Glomerular visceral epithelial cell (primary cell): ENCODE results near the gene FGD6.
A peak's percentile ranks its signal among the peaks of the same experiment; 100 is the strongest.
"Not testable (repeated sequence)": the region's sequence is repeated elsewhere in the genome, so short reads cannot be mapped to it uniquely, and the experiment has no call there.

ENCODE experiments used
- DNase-seq: peaks from one replicate; pipeline ENCODE4 v3.0.0-alpha.2; 2016; ENCODE audit errors: extremely low spot score

FGD6 gene

GRCh38 chr12:95205016-95205624, 12.1 kb downstream of the FGD6 start:
- DNase-seq: no peak

DNA sequence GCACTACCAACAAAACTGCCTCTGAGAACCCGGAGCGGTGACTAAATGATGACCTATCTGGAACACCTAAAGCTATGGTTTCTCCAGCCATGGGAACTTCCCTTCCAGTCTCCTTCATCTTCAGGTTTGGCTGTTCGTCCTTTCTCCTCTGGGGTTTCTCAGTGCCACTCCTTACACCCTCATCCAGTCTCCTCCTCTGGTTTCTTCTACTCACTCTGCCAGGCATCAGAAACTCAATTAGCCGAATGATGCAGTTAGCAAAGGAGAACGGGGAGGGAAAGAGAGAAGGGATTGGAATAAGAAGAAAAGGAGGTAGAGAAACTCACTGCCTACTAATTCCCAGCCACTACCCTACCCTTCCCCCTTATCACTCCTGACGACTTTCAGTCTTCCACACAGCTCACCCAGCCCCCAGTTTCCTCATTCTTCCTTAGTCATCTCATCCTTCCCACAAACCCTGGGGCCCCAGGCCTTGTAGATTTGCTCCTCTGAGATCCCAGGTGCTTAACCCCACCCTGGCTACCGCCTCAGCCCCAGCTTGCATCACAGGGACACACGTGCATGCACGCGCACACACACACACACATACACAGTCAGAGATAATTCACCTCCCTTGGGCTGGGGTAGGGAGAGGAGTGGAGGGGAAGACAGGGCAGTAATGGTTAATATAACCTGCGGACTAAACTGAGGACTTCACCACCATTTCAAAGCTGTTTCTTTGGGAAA, 13.0 kb downstream of the FGD6 start:
- peak; percentile 98 for DNase-seq

DNA sequence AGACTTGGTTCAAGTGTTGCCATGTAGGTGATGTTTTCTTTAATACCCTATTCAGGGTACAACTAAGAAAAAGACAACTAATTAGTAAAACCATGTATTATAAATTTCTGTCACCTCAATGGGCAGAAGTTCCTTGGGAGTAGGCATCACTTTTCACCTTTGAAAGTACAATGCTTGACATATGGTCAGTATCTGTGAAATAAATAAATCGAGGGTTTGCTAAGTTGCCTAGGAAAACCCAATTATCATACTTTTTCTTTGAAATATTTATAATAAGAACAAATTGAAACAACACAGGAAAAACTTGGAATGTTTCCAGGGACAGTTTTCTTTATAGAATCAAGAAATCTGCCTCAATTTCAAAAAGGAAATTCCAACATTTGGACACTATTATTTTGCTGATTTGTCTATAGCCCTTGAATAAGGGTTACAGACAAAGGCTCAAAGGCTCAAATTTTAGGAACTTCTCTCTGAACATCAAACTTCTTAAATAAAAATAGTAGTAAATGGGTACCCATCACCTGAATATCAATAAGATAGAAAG, 13.7 kb downstream of the FGD6 start:
- no peak for DNase-seq

DNA sequence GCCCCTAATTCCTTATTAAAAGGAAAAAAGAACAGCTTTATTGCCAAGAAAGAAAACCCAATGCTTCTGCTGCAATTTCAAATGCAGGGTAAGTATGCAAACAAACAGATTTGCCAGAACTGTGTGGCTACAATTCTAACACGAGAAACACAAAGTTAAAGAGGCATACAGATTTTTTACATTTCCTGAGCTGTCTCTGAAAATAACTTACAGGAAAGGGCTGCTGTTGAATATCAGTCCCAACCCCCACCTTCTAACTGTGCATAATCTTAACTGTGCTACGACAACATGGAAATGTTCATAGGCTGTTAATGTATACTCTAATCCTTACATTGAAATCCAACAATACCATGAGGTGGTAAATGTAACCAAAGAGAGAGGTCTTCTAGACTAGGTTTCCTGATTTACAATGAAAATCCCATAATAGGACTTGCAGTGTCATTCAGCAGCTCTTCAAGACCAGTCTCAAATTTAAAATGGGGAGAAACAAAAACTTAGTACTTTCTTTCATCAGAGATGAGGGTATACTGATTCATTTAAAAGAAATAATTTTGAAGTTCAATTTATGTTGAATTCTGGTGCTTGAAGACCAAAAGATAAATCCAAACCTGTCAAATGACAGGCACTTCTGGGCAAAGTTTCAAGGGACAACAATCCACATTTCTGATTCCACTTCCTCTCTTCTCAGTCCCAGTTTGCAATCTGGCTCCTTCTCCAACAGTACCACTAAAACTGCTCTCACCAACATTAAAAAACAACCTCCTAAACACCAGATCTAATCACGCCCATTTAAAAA, 14.4 kb downstream of the FGD6 start:
- no peak for DNase-seq

GRCh38 chr12:95201056-95201670, 16.1 kb downstream of the FGD6 start:
- DNase-seq: peak; percentile 32

- DNase-seq: no peak
These were observed 17.0 kb downstream of the FGD6 start for GRCh38 chr12:95200128-95200894.

DNA sequence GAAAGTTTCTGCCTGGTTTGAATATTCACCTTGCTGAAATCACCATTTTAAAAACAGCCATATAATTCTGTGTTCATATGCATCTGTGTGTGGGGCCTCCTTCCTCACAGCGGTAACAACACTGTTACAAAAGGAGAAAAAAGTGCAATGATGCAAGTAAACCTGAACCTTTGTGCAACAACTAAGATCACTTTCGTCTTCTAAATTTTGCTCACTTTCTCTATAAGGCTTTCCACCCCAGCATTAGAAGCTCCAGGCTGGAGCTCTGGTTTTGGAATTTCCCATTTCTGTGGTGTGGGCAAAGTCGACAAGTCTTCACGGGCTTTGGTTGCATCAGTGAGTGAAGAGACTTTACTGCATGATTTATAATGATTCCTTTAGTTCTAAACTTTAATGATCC, 18.4 kb downstream of the FGD6 start:
- DNase-seq: peak; percentile 46

DNA sequence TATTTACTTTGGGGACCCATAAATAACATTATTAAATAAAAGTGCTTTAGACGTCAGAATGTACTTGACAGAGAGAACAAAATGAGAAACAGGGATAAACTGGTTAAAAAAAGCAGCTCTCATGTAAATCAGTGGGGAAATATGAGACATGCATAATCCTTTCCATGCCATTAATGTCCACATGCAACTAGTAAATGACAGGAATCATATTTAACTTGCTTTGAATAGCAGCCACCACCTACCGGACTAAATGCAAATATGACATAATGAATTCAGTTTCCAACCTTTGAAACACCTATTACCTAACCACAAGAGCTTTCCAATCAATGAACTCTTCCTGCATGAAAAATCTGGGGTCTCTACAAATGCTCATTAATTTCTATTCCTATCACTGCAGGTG, 19.6 kb downstream of the FGD6 start:
- no peak for DNase-seq

DNA sequence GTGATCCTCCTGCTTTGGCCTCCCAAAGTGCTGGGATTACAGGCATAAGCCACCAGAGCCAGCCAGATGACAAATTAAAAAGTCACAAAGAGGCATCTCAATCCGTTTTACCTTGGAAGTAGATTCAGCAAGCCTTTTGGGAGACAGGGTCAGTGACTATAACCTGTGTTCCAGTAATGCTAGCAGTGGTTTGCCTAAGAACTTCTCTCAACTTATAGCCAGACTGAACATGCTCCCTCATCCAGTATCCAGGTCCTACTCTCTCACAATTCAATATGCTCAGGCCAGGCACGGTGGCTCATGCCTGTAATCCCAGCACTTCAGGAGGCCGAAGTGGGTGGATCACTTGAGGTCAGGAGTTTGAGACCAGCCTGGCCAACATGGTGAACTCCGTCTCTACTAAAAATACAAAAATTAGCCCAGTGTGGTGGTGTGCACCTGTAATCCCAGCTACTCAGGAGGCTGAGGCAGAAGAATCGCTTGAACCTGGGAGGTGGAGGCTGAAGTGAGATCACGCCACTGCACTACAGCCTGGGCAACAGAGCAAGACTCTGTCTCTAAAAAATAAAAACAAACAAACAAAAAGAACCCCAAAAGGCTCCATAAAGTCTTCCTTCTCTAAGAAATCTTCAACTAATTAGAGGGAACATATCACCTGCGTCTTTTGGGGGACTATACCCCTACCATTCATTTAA, 20.2 kb downstream of the FGD6 start:
- DNase-seq: not testable (repeated sequence)

DNA sequence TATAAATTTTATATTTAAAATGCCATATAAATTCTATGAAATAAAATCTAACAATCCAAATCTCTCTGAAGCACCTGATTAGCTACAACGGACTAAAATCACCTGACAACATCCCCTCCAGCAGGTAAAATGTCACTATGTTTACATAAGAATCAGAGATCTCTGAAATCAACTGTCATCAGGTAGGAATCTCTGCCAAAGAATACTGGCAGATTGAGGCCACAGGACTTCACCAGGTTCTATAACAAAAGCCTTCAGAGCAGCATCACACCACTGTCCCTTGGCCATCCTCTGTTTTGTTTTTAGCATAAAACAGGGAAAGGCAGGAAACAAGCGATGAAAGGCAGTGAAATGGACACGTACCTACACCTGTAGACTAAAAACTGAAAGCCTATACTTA, 22.1 kb downstream of the FGD6 start:
- DNase-seq: no peak

DNA sequence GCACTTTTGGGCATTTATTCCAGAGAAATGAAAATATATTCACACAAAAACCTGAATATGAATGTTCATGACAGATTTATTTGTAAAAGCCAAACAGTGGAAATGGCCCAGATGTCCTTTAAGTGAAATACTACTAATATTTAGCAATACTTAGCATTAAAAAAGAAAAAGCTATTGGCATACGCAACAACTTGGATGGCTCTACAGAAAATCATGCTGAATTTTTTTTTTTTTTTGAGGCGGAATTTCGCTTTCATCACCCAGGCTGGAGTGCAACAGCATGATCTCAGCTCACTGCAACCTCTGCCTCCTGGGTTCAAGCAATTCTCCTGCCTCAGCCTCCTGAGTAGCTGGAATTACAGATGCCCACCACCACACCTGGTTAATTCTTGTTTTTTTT, 24.1 kb downstream of the FGD6 start:
- DNase-seq: no peak

- no peak for DNase-seq
These were observed 25.0 kb downstream of the FGD6 start for GRCh38 chr12:95192271-95192670.

GRCh38 chr12:95191060-95191696, 26.1 kb downstream of the FGD6 start:
- DNase-seq: no peak

- no peak for DNase-seq
These were observed 29.3 kb downstream of the FGD6 start for GRCh38 chr12:95187865-95188415.

- no peak for DNase-seq
These were observed 31.4 kb downstream of the FGD6 start for GRCh38 chr12:95185854-95186253.

- DNase-seq: no peak
These were observed 32.2 kb downstream of the FGD6 start for GRCh38 chr12:95185072-95185471.

DNA sequence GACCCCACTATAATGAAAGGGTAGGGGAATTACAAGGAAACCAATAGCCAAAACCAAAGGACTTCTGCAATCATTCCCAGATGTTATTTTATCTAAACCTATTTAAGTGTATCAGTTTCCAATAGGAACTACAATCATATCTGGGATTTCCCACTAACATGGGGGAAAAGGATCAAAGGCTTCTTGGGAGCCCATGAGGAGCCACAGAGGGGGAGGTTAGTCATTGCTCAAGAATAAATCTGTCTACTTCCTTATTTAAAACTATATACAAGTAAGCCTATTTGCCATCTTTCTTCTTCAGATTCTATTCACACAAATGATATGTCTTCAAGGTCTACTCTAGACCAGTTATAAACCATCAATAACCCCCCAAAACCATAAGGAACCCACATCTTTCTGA, 33.1 kb downstream of the FGD6 start:
- DNase-seq: no peak

DNA sequence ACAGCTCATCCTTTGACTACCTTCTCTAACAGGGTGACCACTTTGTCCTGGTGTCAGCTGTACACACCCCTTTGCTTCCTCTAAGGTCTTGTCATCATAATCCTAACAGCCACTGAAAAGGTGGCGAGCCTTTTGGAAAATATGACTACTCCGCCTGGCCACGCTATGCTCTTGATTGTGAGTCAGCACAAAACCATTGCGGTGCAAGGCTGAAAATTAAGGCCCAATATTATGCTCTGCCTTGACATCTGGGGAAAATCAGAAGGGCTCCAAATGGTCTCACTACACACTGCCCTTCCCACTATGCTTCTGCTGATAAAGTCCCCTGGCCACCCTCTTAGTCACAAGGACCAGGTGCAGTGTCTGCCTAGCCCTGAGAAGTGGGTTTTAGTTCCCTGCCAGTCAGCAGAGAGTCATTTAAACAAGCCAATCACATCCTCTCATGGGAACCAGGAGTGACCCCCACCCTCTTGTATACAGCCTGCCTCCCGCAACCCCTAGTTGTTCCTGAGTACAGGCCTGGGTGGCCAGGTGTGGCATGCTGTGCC, 34.3 kb downstream of the FGD6 start:
- DNase-seq: peak; percentile 66

- DNase-seq: no peak
These were observed 36.2 kb downstream of the FGD6 start for GRCh38 chr12:95181103-95181502.

DNA sequence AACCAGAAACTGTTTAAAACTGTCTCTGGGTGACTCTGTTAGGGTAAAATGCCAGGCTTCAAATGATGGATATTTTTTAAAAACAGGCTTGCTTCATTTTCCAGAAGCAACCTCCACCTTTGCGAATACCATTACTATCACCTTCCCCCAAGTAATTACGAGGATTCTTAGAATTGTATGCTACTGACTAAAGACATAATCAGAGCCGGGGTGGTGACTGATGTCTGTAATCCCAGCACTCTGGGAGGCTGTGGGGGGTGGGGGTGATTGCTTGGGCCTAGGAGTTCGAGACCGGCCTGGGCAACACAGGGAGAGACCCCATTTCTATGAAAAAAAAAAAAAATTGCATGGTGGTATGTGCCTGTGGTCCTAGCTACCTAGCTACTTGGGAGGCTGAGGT, 38.3 kb downstream of the FGD6 start:
- DNase-seq: no peak
